K562 (cell line): ENCODE results near the gene LCN12. TPM values are rescaled to one million over a fixed set of nuclear protein-coding genes. Genes with fewer than 3 reads are reported as not detected.

Source experiments
- BRD4 ChIP-seq: fragments of 200-600 bp; sonication (generic); IDR thresholded peaks from 2 replicates; pipeline ENCODE4 v1.6.1; 2017; ENCODE audit warnings: inconsistent platforms
- CHD1 ChIP-seq: fragments of 200-600 bp; sonication (generic); IDR thresholded peaks from one replicate; pipeline ENCODE4 v1.6.1; 2012; ENCODE audit warnings: mild to moderate bottlenecking, moderate library complexity, low read length, inconsistent platforms
- ERF ChIP-seq: fragments of 450-650 bp; formaldehyde crosslinking; IDR thresholded peaks from 2 replicates; pipeline ENCODE4 v1.4.0; 2020; ENCODE audit warnings: mild to moderate bottlenecking, mixed read lengths
- ETS2 ChIP-seq: IDR thresholded peaks from 2 replicates; pipeline ENCODE4 v1.6.1; 2016; ENCODE audit warnings: borderline replicate concordance, missing genetic modification characterization, mild to moderate bottlenecking, moderate library complexity, missing compliant biosample characterization; ENCODE audit not compliant: poor library complexity, severe bottlenecking
- GABPB2 ChIP-seq: fragments of 250-450 bp; sonication (Bioruptor Pico); conservative IDR thresholded peaks from 2 replicates; pipeline ENCODE4 v1.5.1; 2021; ENCODE audit warnings: mild to moderate bottlenecking
- JUN ChIP-seq, 2 experiments: sonication (generic) in 1 of 2; formaldehyde crosslinking in 1 of 2; IDR thresholded peaks; 2 replicates each; pipeline versions ENCODE4 v1.6.1 to v1.8.0; 2012 to 2022; ENCODE audit warnings: borderline replicate concordance in 2 of 2, mild to moderate bottlenecking in 2 of 2, improper control_type of control experiment in 1 of 2, low read depth in 1 of 2, low read length in 1 of 2, missing genetic modification reagents in 1 of 2
- KLF1 ChIP-seq: fragments of 450-650 bp; IDR thresholded peaks from 2 replicates; pipeline ENCODE4 v1.6.1; 2016; ENCODE audit warnings: missing genetic modification characterization, missing compliant biosample characterization
- POU5F1 ChIP-seq: fragments of 150-350 bp; IDR thresholded peaks from 2 replicates; pipeline ENCODE4 v1.6.1; 2014; ENCODE audit warnings: borderline replicate concordance, low read length, low read depth, mild to moderate bottlenecking; ENCODE audit not compliant: partially characterized antibody
- PTTG1 ChIP-seq: fragments of 450-650 bp; IDR thresholded peaks from 2 replicates; pipeline ENCODE4 v1.6.1; 2016; ENCODE audit warnings: low read depth, mild to moderate bottlenecking, missing genetic modification characterization, missing compliant biosample characterization
- RCOR1 ChIP-seq, 2 experiments: IDR thresholded peaks; 2 replicates each; pipeline ENCODE4 v1.6.1; 2012; ENCODE audit warnings: low read depth in 2 of 2, low read length in 2 of 2, borderline replicate concordance in 1 of 2, improper control_type of control experiment in 1 of 2
- SRSF3 ChIP-seq: fragments of 200-400 bp; formaldehyde crosslinking; IDR thresholded peaks from 2 replicates; pipeline ENCODE4 v1.6.1; 2016; ENCODE audit warnings: mild to moderate bottlenecking, low read length, moderate library complexity; ENCODE audit not compliant: insufficient read depth
- ZFPM2 ChIP-seq: fragments of 250-450 bp; sonication (Bioruptor Pico); IDR thresholded peaks from 2 replicates; pipeline ENCODE4 v1.5.1; 2022; ENCODE audit warnings: mild to moderate bottlenecking
- ZNF766 ChIP-seq: fragments of 200-800 bp; sonication (Bioruptor generic); conservative IDR thresholded peaks from 2 replicates; pipeline ENCODE4 v1.6.1; 2016; ENCODE audit warnings: missing genetic modification characterization, missing compliant biosample characterization
- ZNF778 ChIP-seq: fragments of 450-650 bp; formaldehyde crosslinking; IDR thresholded peaks from 2 replicates; pipeline ENCODE4 v1.4.0; 2020; ENCODE audit warnings: mild to moderate bottlenecking, moderate library complexity
- polyA plus RNA-seq, 8 experiments: library from polyadenylated mRNA; depleted of rRNA in 4 of 8; stranded (reverse) in 5 of 8; unstranded in 3 of 8; fragments of >200 nt; fragmentation: Nextera tagmentation in 2 of 8; fragmentation: Illumina TruSeq in 1 of 8; extraction: Ambion mirVana in 2 of 8; extraction: Trizol in 1 of 8; gene quantifications; 2 replicates each; pipeline versions ENCODE4 v1.2.1 to v1.2.3, GENCODE V29; 2011 to 2014; ENCODE audit warnings: inconsistent platforms in 1 of 8, missing spikeins in 1 of 8
- total RNA-seq, 7 experiments: library from RNA; depleted of rRNA in 6 of 7; stranded (reverse); fragments of >200 nt in 6 of 7; fragmentation: Illumina TruSeq in 2 of 7; extraction: Trizol in 2 of 7; gene quantifications; 2 replicates each; pipeline versions ENCODE4 v1.2.1 to v1.2.3, GENCODE V29; 2011 to 2021; ENCODE audit warnings: low replicate concordance in 1 of 7
- TF ChIP-seq, protein P1 (sequence below), 3 experiments: fragments of 200-800 bp in 1 of 3; fragments of 250-450 bp in 1 of 3; fragments of 450-650 bp in 1 of 3; sonication (Bioruptor Pico) in 1 of 3; sonication (Bioruptor generic) in 1 of 3; formaldehyde crosslinking in 1 of 3; IDR thresholded peaks; 2 replicates each; pipeline versions ENCODE4 v1.6.1 to v1.8.0; 2016 to 2022; ENCODE audit warnings: mild to moderate bottlenecking in 2 of 3, missing genetic modification characterization in 2 of 3, missing compliant biosample characterization in 1 of 3, moderate library complexity in 1 of 3
- TF ChIP-seq, protein P2 (sequence below): fragments of 450-650 bp; formaldehyde crosslinking; IDR thresholded peaks from 2 replicates; pipeline ENCODE4 v1.4.0; 2022; ENCODE audit warnings: mild to moderate bottlenecking, moderate library complexity
- TF ChIP-seq, protein P3 (sequence below), 2 experiments: IDR thresholded peaks; 2 replicates each; pipeline ENCODE4 v1.6.1; 2011; ENCODE audit warnings: borderline replicate concordance in 1 of 2, control low read depth in 1 of 2, low read depth in 1 of 2, low read length in 1 of 2, mild to moderate bottlenecking in 1 of 2, mixed read lengths in 1 of 2, moderate library complexity in 1 of 2; ENCODE audit not compliant: insufficient read depth in 1 of 2, insufficient read length in 1 of 2, poor library complexity in 1 of 2, severe bottlenecking in 1 of 2; ENCODE audit errors: extremely low read depth in 1 of 2
- TF ChIP-seq, protein P4 (sequence below): fragments of 250-450 bp; sonication (Bioruptor Pico); IDR thresholded peaks from 2 replicates; pipeline ENCODE4 v1.4.0; 2020; ENCODE audit warnings: mild to moderate bottlenecking, moderate library complexity
- TF ChIP-seq, protein P5 (sequence below): sonication (generic); formaldehyde crosslinking; IDR thresholded peaks from 2 replicates; pipeline ENCODE4 v1.8.0; 2022; ENCODE audit warnings: mild to moderate bottlenecking, missing genetic modification reagents

Gene LCN12
- total and polyA plus RNA-seq, 9 of the 15 experiments (the other 6 are each of a cell fraction or from before 2014, with no cell fraction given) = 0.05 TPM; not detected in 8

DNA sequence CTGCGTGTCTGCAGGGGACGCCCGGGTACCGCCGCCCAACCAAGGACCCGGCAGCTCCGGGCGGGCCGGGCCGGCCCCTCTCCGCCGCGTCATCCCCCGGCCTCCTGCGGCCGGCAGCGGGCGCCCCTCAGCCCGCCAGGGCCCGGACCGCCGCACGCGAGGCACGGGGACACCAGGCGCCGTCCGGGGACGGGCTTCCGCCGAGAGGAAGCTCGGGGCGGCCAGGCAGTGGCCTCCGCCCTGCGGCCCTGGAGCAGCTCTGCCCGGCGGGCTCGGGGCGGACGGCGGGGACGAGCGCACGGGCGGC, 7.9 kb upstream of the LCN12 start (continued):
- TF ChIP-seq, protein P1, sequence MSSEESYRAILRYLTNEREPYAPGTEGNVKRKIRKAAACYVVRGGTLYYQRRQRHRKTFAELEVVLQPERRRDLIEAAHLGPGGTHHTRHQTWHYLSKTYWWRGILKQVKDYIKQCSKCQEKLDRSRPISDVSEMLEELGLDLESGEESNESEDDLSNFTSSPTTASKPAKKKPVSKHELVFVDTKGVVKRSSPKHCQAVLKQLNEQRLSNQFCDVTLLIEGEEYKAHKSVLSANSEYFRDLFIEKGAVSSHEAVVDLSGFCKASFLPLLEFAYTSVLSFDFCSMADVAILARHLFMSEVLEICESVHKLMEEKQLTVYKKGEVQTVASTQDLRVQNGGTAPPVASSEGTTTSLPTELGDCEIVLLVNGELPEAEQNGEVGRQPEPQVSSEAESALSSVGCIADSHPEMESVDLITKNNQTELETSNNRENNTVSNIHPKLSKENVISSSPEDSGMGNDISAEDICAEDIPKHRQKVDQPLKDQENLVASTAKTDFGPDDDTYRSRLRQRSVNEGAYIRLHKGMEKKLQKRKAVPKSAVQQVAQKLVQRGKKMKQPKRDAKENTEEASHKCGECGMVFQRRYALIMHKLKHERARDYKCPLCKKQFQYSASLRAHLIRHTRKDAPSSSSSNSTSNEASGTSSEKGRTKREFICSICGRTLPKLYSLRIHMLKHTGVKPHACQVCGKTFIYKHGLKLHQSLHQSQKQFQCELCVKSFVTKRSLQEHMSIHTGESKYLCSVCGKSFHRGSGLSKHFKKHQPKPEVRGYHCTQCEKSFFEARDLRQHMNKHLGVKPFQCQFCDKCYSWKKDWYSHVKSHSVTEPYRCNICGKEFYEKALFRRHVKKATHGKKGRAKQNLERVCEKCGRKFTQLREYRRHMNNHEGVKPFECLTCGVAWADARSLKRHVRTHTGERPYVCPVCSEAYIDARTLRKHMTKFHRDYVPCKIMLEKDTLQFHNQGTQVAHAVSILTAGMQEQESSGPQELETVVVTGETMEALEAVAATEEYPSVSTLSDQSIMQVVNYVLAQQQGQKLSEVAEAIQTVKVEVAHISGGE (CRISPR knock-in tag; IDR thresholded peaks at IDR 0.05) = peak in 2 of 3 experiments; percentile 85 to 93; a peak in 5 of 6 replicates
- TF ChIP-seq ETS2 = no peak
- TF ChIP-seq SRSF3 = no peak
- peak; percentile 69 for TF ChIP-seq CHD1
- TF ChIP-seq, protein P2, sequence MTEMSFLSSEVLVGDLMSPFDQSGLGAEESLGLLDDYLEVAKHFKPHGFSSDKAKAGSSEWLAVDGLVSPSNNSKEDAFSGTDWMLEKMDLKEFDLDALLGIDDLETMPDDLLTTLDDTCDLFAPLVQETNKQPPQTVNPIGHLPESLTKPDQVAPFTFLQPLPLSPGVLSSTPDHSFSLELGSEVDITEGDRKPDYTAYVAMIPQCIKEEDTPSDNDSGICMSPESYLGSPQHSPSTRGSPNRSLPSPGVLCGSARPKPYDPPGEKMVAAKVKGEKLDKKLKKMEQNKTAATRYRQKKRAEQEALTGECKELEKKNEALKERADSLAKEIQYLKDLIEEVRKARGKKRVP (CRISPR knock-in tag) = no peak
- TF ChIP-seq JUN (IDR thresholded peaks at IDR 0.05; ENCODE audit: borderline replicate concordance, low read depth, low read length) = no peak
- TF ChIP-seq JUN (CRISPR knock-in tag; IDR thresholded peaks at IDR 0.05; ENCODE audit: borderline replicate concordance) = no peak
- TF ChIP-seq, protein P3, sequence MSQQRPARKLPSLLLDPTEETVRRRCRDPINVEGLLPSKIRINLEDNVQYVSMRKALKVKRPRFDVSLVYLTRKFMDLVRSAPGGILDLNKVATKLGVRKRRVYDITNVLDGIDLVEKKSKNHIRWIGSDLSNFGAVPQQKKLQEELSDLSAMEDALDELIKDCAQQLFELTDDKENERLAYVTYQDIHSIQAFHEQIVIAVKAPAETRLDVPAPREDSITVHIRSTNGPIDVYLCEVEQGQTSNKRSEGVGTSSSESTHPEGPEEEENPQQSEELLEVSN (IDR thresholded peaks at IDR 0.05; ENCODE audit: borderline replicate concordance in 1 of 2, extremely low read depth in 1 of 2, insufficient read depth in 1 of 2, insufficient read length in 1 of 2, low read depth in 1 of 2, low read length in 1 of 2, poor library complexity in 1 of 2, severe bottlenecking in 1 of 2) = peak in 1 of 2 experiments; percentile 40
- no peak; the same call in 1 of the 2 replicates for TF ChIP-seq ZNF766 (CRISPR knock-in tag)
- TF ChIP-seq, protein P4, sequence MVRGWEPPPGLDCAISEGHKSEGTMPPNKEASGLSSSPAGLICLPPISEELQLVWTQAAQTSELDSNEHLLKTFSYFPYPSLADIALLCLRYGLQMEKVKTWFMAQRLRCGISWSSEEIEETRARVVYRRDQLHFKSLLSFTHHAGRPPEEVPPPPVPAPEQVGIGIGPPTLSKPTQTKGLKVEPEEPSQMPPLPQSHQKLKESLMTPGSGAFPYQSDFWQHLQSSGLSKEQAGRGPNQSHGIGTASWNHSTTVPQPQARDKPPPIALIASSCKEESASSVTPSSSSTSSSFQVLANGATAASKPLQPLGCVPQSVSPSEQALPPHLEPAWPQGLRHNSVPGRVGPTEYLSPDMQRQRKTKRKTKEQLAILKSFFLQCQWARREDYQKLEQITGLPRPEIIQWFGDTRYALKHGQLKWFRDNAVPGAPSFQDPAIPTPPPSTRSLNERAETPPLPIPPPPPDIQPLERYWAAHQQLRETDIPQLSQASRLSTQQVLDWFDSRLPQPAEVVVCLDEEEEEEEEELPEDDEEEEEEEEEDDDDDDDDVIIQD (CRISPR knock-in tag) = no peak
- TF ChIP-seq ZFPM2 = peak; percentile 88
- TF ChIP-seq ERF (CRISPR knock-in tag) = peak; percentile 46; the same call in 1 of the 2 replicates
- no peak for TF ChIP-seq KLF1 (tag)
- TF ChIP-seq RCOR1 (IDR thresholded peaks at IDR 0.05; ENCODE audit: borderline replicate concordance in 1 of 2, low read depth in 2 of 2, low read length in 2 of 2) = 0 out of 4 replicates have a peak, but pooled peaks of 1 of the 2 experiments have one; percentile 8
- TF ChIP-seq ZNF778 (CRISPR knock-in tag) = no peak
- TF ChIP-seq, protein P5, sequence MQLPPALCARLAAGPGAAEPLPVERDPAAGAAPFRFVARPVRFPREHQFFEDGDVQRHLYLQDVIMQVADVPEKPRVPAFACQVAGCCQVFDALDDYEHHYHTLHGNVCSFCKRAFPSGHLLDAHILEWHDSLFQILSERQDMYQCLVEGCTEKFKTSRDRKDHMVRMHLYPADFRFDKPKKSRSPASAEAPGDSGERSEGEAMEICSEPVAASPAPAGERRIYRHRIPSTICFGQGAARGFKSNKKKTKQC (CRISPR knock-in tag) = 0 out of 2 replicates have a peak, but pooled peaks have one; percentile 1
- TF ChIP-seq POU5F1 = no peak
- no peak for TF ChIP-seq GABPB2 (CRISPR knock-in tag)
- no peak for TF ChIP-seq BRD4
- no peak for TF ChIP-seq PTTG1
